GM19240 (cell line): ENCODE data around the gene ARF1.
"Not testable (repeated sequence)": the region's sequence is repeated elsewhere in the genome, so short reads cannot be mapped to it uniquely, and the experiment has no call there.

Experiments
- DNase-seq: peaks from one replicate; pipeline ENCODE4 v3.0.0; 2011; ENCODE audit warnings: low spot score; ENCODE audit not compliant: insufficient read length

Gene ARF1

GRCh38 chr1:228101994-228102790 is 19.7 kb downstream of the ARF1 start:
- DNase-seq, result no peak

DNA sequence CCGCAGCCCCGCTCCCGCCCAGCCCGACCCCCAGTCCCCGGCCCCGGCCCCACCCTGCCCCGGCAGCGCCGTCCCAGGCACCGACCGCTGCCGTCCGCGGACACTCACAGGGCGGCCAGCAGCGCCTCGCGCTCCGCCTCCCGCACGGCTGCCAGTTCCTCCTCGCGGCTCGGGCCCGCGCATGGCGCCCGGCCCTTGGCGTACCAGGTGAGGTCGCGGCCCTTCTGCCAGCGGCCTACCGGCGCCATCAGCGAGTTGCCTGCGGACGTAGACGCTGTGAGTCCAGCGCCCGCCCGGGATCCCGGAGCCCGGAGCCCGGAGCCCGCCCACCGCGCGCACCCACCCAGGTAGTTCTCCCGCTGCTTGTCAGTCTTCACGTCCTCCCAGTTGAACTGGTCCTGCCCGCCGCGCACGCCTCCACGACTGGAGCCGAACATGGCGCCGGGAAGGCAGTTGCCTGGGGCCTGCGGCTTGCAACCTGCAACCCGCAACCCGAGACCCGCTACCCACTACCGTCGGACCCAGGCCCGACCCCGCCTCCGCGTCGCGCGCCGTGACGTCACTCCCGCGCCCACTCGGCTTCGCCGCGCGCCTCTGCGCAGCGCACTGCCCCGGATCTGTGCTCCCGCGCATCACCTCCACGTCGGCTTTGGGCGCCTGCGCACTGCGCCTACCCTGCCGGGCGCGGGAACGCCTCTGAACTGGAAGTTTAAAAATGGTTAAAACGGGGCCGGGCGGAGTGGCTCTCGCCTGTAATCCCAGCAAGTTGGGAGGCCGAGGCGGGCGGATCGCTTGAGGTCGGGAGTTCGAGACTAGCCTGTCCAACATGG is 20.5 kb downstream of the ARF1 start, which contains the start of gene C1orf35:
Gene C1orf35 (minus strand): TSS at position 535 of the 830 bp plus-strand sequence. CDS start 98 bp downstream, at position 437.
- DNase-seq, result peak; percentile 94

- no peak for DNase-seq
Observed at GRCh38 chr1:228104526-228105269, 22.2 kb downstream of the ARF1 start.

- no peak for DNase-seq
Observed at GRCh38 chr1:228105270-228105995, 22.9 kb downstream of the ARF1 start.

DNA sequence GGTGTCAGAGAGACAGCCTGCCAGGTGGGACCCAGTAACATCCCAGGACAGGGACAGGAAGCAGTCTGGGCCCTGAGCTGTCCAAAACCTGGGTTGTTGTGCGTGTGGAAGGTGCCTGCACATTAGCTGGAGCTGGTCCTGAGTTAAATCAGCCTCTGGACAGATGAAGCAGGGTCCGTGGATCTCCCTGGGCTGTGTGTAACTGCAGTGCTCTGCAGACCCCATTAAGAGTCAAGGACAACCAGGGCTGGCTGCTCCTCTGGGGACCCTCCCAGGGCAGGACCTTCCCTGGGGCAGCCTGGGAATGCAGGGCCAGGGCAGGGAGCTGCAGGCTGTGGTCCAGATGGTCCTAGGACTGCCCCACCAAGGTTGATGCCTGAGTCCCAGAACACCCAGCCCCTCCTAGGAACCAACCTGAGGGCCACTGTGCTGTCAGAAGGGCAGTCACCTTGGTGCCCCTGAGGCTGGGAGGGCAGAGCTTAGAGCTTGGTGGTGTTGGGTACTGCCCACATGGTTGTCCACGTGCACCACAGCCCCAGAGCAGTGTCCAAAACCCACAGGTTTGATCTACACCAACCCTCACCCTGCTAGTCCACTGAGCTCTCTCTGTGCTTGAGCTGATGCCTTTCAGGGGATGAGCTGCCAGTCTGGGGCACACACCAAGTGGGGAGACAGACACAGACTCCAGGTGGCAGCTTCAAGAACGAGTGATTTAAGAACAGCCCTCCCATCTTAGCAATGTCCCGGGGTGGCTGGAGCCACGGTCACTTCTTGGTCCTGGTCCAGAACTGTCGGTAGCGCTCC is 23.7 kb downstream of the ARF1 start:
- DNase-seq, result no peak

- no peak for DNase-seq
Observed at GRCh38 chr1:228106800-228107054, 24.2 kb downstream of the ARF1 start.

DNA sequence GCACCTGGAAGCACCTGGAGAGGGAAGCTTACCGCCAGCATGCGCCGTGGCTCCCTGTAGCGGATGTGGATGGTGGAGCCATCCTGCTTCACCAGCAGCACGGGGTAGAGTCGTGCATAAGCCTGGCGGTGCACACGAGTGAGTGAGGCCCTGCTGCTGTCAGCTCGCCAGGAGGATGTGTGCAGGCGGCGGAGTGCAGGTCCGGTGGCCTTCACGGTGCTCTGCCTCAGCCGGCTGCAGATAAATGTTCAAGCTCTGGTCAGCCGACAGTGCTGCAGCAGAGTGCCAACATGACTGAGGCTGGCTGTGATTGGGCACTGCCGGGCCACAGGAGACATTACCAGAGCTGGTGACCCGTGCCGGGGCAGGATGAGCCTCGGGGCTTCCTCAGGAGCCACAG is 25.1 kb downstream of the ARF1 start:
- DNase-seq, result no peak

- no peak for DNase-seq
Observed at GRCh38 chr1:228108055-228108690, 25.7 kb downstream of the ARF1 start.

- DNase-seq, result no peak
Observed at GRCh38 chr1:228108742-228109072, 26.2 kb downstream of the ARF1 start.

- DNase-seq, result peak; percentile 81
Observed at GRCh38 chr1:228109073-228109961, 26.8 kb downstream of the ARF1 start, which contains the start of gene MRPL55. TSS of gene MRPL55 (minus strand) at chr1:228109299. CDS start at chr1:228108260, 1,039 bp downstream.

GRCh38 chr1:228109962-228110488 is 27.5 kb downstream of the ARF1 start:
- DNase-seq, result no peak

DNA sequence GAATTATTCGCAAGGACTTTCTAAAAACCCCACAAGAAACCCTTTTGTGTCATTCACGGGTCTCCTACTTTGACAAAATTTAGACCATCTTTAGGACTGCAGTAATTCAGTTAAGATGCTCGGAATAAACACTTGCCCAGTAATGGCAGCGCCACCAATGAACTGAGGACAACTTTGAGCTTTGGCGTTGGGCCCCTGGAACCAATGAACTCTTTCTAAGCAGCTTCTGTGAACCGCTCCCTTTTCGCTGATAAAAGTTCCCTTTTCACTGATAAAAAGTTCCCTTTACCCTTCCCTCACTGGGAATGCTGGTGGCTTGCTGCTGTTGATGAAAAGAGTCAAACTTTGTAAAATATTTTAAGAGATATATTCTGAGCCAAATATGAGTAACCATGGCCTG is 28.0 kb downstream of the ARF1 start:
- DNase-seq, result no peak

DNA sequence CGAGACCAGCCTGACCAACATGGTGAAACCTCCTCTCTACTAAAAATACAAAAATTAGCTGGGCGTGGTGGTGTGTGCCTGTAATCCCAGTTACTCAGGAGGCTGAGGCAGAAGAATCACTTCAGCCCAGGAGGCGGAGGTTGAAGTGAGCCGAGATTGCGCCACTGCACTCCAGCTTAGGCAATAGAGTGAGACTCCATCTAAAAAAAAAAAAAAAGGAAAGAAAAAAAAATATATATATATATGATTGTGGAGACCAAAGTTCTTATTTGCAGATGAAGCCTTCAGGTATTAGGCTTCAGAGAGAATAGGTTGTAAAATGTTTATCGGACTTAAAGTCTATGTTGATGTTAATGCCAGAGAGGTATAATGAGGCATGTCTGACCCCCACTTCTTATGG is 28.8 kb downstream of the ARF1 start:
- DNase-seq, result not testable (repeated sequence)

DNA sequence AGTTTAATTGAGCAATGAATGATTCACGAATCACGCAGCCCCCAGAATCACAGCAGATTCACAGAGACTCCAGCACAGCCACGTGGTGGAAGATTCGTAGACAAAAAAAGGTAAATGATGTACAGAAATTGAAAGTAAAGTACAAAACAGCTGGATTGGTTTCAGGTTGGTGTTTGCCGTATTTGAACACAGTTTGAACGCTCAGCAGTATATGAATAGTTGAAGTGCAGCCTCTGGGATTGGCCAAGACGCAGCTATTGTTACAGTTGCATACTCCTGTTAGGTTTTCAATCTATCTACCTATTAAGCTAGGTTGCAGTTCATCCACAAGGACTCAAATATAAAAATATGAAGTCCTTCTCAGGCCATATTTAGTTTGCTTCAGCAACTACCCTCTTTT is 29.7 kb downstream of the ARF1 start:
- DNase-seq, result no peak

- no peak for DNase-seq
Observed at GRCh38 chr1:228112617-228113016, 30.1 kb downstream of the ARF1 start.

- DNase-seq, result no peak
Observed at GRCh38 chr1:228114827-228115226, 32.3 kb downstream of the ARF1 start.

DNA sequence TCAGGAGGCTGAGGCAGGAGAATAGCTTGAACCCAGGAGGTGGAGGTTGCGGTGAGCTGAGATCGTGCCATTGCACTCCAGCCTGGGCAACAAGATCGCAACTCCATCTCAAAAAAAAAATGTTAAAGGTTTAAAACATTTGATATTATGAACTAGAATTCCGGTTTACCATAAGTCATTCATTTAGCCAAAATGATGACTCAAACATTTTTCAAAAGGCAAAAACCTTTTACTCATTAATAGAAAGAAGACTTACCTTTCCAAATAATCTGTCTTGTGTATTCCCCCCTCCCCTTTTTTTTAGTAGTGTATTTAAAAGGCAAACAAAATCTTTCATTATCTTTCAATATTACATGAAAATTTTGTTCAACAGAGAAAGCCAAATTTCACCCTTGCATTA is 34.8 kb downstream of the ARF1 start:
- DNase-seq, result no peak

GRCh38 chr1:228118040-228118439 is 35.5 kb downstream of the ARF1 start:
- no peak for DNase-seq

GRCh38 chr1:228120351-228120750 is 37.8 kb downstream of the ARF1 start:
- DNase-seq, result no peak
